Hematopoietic multipotent progenitor cell treated with erythropoietin and hydrocortisone succinate and interleukin-3 and kit ligand, for 4 days (in vitro differentiated cells): ENCODE measurements around the gene SEMA4A.
"Not testable (repeated sequence)": the region's sequence is repeated elsewhere in the genome, so short reads cannot be mapped to it uniquely, and the experiment has no call there.

Source experiments
- DNase-seq: peaks from one replicate; pipeline ENCODE4 v3.0.0-alpha.2; 2015

SEMA4A gene

GRCh38 chr1:156153362-156153761, at the start of gene SEMA4A:
Gene SEMA4A (plus strand): TSS chr1:156153585. CDS start chr1:156154579, 994 bp downstream.
- no peak for DNase-seq

GRCh38 chr1:156104065-156104810, 49.1 kb upstream of the SEMA4A start:
- peak; percentile 85 for DNase-seq

GRCh38 chr1:156104861-156105832, 48.2 kb upstream of the SEMA4A start:
- peak; percentile 47 for DNase-seq

GRCh38 chr1:156106624-156107488, 46.5 kb upstream of the SEMA4A start:
- DNase-seq: peak; percentile 69

GRCh38 chr1:156108057-156108456, 45.3 kb upstream of the SEMA4A start:
- DNase-seq: no peak

- DNase-seq: no peak
Measured at GRCh38 chr1:156108664-156109241, 44.6 kb upstream of the SEMA4A start.

GRCh38 chr1:156110252-156110651, 43.1 kb upstream of the SEMA4A start:
- no peak for DNase-seq

GRCh38 chr1:156111355-156111962, 41.9 kb upstream of the SEMA4A start:
- DNase-seq: no peak

- DNase-seq: no peak
Measured at GRCh38 chr1:156112276-156113137, 40.9 kb upstream of the SEMA4A start.

- DNase-seq: no peak
Measured at GRCh38 chr1:156113282-156113950, 40.0 kb upstream of the SEMA4A start.

- DNase-seq: peak; percentile 98
Measured at GRCh38 chr1:156114101-156114918, 39.1 kb upstream of the SEMA4A start, which contains the start of gene LMNA. Gene LMNA (plus strand): TSS chr1:156114711. CDS start chr1:156114919, 208 bp downstream.

- peak; percentile 70 for DNase-seq
Measured at GRCh38 chr1:156114919-156115513, 38.4 kb upstream of the SEMA4A start.

- peak; percentile 71 for DNase-seq
Measured at GRCh38 chr1:156115514-156116374, 37.6 kb upstream of the SEMA4A start.

GRCh38 chr1:156116731-156117130, 36.7 kb upstream of the SEMA4A start:
- not testable (repeated sequence) for DNase-seq

GRCh38 chr1:156117414-156118176, 35.8 kb upstream of the SEMA4A start:
- DNase-seq: no peak

- no peak for DNase-seq
Measured at GRCh38 chr1:156118177-156118868, 35.1 kb upstream of the SEMA4A start.
